Suprapubic skin (tissue), 4 donors: Measurements from ENCODE around the gene ZNF384. TPM values are rescaled to one million over a fixed set of nuclear protein-coding genes. Genes with fewer than 3 reads are reported as not detected.

Experiments used
- DNase-seq, 2 donors: peaks; one replicate each; pipeline ENCODE4 v3.0.0-alpha.2; 2019; ENCODE audit warnings: low spot score in 2 of 2
- H3K27ac ChIP-seq: fragments of 200-600 bp; sonication (generic); one replicate; pipeline ENCODE4 v1.5.1; 2019
- H3K27me3 ChIP-seq: fragments of 200-600 bp; sonication (generic); one replicate; pipeline ENCODE4 v1.5.1; 2019
- H3K36me3 ChIP-seq: fragments of 200-600 bp; sonication (generic); one replicate; pipeline ENCODE4 v1.5.1; 2019
- H3K4me1 ChIP-seq: fragments of 200-600 bp; sonication (generic); one replicate; pipeline ENCODE4 v1.5.1; 2019
- H3K4me3 ChIP-seq: fragments of 200-600 bp; sonication (generic); one replicate; pipeline ENCODE4 v1.5.1; 2019; ENCODE audit warnings: mild to moderate bottlenecking
- H3K9me3 ChIP-seq: fragments of 200-600 bp; sonication (generic); one replicate; pipeline ENCODE4 v1.5.1; 2019
- EP300 ChIP-seq: sonication (generic); formaldehyde crosslinking; IDR thresholded peaks from one replicate; pipeline ENCODE4 v1.6.1; 2017; ENCODE audit warnings: antibody characterized with exemption
- POLR2A ChIP-seq, 2 donors: fragments of 450-650 bp; IDR thresholded peaks; one replicate each; pipeline ENCODE4 v1.6.1; 2017; ENCODE audit warnings: antibody characterized with exemption in 2 of 2, mild to moderate bottlenecking in 2 of 2, moderate library complexity in 2 of 2
- POLR2AphosphoS5 ChIP-seq, 3 donors: sonication (generic); formaldehyde crosslinking; IDR thresholded peaks; one replicate each; pipeline ENCODE4 v1.6.1; 2017; ENCODE audit warnings: antibody characterized with exemption in 3 of 3
- WGBS: methylation state at CpG from one replicate; pipeline ENCODE4 v1.1.5; 2018; 5-methylcytosine and 5-hydroxymethylcytosine counted together
- total RNA-seq, 4 donors: library from RNA; depleted of rRNA; stranded (reverse); fragments of >200 nt; gene quantifications; one replicate each; pipeline ENCODE4 v1.1.0, GENCODE V29; 2016
- TF ChIP-seq, protein P1 (sequence below), 2 donors: fragments of 200-600 bp in 1 of 2; fragments of 450-650 bp in 1 of 2; sonication (generic) in 1 of 2; IDR thresholded peaks; one replicate each; pipeline ENCODE4 v1.5.1; 2016 to 2019; ENCODE audit warnings: antibody characterized with exemption in 2 of 2, mild to moderate bottlenecking in 1 of 2, moderate library complexity in 1 of 2

The ZNF384 gene
- total RNA-seq, 4 donors from 2014 or later = 34.5 to 72.0 (median 42.2) TPM

DNA sequence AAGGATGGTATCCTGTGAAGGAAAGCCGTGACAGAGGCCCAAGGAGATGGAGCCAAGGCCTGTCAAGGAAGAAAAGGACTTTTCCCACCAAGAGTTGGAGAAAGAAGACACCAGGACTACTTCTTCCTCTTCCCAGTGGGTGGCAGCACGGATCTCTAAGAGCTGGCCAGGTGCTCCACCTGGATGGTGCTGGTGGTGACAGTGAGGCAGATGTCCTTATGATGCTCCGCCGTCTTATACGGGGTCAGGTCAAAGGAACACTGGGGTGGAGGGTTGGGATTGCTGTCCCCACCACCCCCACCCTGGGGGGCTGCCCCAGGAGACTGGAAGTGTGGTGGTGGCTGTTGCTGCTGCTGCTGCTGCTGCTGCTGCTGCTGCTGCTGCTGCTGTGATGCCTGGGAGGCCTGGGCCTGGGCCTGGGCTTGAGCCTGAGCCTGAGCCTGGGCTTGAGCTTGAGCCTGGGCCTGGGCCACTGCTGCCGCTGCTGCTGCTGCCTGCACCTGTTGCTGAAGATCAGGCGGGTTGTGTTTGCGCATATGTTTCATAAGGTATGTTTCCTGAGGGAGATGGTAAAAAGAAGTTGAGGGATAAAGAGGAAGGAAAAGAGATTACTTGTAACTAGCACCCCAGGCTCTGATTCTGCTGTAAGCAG is 21.5 kb downstream of the ZNF384 start:
- no peak overlapping the region for H3K27ac ChIP-seq
- DNase-seq = no peak
- TF ChIP-seq POLR2AphosphoS5 (IDR thresholded peaks at IDR 0.05) (no peak), POLR2A (IDR thresholded peaks at IDR 0.05) (no peak), EP300 (no peak)
- TF ChIP-seq, protein P1, sequence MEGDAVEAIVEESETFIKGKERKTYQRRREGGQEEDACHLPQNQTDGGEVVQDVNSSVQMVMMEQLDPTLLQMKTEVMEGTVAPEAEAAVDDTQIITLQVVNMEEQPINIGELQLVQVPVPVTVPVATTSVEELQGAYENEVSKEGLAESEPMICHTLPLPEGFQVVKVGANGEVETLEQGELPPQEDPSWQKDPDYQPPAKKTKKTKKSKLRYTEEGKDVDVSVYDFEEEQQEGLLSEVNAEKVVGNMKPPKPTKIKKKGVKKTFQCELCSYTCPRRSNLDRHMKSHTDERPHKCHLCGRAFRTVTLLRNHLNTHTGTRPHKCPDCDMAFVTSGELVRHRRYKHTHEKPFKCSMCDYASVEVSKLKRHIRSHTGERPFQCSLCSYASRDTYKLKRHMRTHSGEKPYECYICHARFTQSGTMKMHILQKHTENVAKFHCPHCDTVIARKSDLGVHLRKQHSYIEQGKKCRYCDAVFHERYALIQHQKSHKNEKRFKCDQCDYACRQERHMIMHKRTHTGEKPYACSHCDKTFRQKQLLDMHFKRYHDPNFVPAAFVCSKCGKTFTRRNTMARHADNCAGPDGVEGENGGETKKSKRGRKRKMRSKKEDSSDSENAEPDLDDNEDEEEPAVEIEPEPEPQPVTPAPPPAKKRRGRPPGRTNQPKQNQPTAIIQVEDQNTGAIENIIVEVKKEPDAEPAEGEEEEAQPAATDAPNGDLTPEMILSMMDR (IDR thresholded peaks at IDR 0.05) = no peak
- 83% methylated on average over 5 of the region's 8 CpGs for WGBS
- no peaks in the 10 kb centered on the region for H3K4me1 ChIP-seq
- no peaks in the 10 kb centered on the region for H3K27me3 ChIP-seq
- peaks cover 61% of the 10 kb centered on the region for H3K36me3 ChIP-seq
- H3K9me3 ChIP-seq = no peaks in the 10 kb centered on the region
- no peak overlapping the region for H3K4me3 ChIP-seq

DNA sequence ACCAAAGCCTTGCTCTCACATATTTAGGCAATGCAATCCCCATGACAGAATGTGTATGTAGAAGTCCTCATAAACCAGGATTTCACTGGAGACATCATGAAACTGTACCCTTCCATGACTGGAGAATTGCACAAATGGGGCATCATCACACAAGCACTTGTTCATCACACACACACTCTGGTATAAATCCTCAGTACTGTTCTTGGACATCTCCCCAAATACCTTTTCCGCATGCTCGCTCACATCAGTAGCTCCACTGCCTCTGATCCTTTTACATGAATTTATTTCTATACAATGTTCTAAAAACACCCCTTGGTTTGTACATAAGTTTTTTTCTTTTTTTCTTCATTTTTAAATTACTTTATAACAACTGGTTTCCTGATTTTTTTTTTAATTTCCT is 23.0 kb downstream of the ZNF384 start:
- H3K36me3 ChIP-seq = peaks cover 46% of the 10 kb centered on the region
- DNase-seq = no peak

DNA sequence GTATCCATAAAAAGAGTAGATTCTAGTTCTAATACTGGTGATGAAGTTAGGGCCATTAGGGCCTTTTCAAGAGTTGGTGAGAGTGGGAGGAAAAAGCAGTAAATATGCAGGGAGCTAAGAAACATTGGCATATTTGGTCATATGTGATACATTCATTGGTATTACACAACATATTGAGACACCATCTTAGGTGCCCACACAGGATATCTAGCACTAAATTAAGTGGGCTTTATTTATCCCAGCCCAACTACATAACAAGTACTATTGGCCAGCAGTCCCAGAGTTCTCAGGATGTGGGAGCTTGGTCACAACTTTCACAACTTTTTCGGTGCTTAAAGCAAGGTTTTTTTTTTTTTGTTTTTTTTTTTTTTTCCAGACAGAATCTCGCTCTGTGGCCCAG is 24.3 kb downstream of the ZNF384 start:
- Histone ChIP-seq H3K4me1 (peaks cover 15% of the 10 kb centered on the region), H3K27ac (no peak overlapping the region), H3K27me3 (no peaks in the 10 kb centered on the region), H3K36me3 (peaks cover 33% of the 10 kb centered on the region), H3K9me3 (no peaks in the 10 kb centered on the region), H3K4me3 (no peak overlapping the region)
- WGBS = 63% methylated on average over 2 of the region's 2 CpGs
- TF ChIP-seq POLR2A (IDR thresholded peaks at IDR 0.05) (no peak), POLR2AphosphoS5 (IDR thresholded peaks at IDR 0.05) (no peak)
- no peak for DNase-seq

More for the DNA sequence above, 23.0 kb downstream of the ZNF384 start:
- Histone ChIP-seq H3K4me3 (no peak overlapping the region), H3K4me1 (peaks cover 11% of the 10 kb centered on the region), H3K9me3 (no peaks in the 10 kb centered on the region), H3K27me3 (no peaks in the 10 kb centered on the region), H3K27ac (no peak overlapping the region)
- 93% methylated on average over 2 of the region's 2 CpGs for WGBS
- TF ChIP-seq POLR2A (IDR thresholded peaks at IDR 0.05) (no peak), POLR2AphosphoS5 (IDR thresholded peaks at IDR 0.05) (no peak), EP300 (no peak)
- TF ChIP-seq, protein P1 (IDR thresholded peaks at IDR 0.05) = no peak

DNA sequence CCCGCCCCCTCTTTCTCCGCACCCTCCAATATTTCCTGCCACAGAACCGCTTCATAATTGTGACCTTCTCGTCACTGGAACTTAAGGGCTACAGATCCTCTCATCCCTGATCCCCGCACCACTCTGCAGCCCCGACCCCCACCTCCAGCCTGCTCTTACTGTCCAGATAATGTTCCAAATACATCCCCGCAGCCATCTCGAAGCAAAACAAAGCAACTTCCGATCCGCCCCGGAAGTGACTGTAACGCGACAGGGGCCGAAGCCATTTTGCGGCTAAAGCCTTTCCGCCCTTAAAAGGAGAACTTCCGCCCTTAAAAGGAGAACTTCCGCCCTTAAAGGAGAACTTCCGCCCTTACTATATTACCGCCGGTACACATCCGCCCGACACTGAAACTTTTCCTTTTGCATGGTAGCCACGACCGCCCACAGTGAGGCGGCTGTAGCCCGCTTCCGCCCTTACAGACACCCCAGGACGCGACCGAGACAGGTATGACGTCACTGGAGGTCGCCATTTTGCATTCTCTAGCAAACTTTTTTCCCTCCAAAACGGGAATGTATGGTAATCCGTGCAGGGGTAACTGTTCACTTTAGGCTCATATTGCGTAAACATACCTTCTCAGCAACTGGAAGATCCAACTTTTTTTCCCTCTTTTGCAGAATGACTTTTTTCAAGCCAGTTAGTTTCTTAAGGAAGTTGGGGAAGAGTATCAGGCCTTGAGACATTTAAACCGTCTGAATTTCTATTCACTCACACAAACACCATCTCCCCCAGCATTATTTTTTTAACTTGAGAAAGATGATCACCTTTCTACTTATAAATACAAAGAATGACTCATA is 26.1 kb downstream of the ZNF384 start, which contains the start of gene ING4:
Gene ING4 (minus strand): TSS at position 214 of the 837 bp plus-strand sequence. CDS start 18 bp downstream, at position 196.
- no peaks in the 10 kb centered on the region for H3K27me3 ChIP-seq
- WGBS = 2% methylated on average over 37 of the region's 37 CpGs
- peak; percentile 98 to 99 for DNase-seq
- peaks cover 15% of the 10 kb centered on the region for H3K4me1 ChIP-seq
- H3K4me3 ChIP-seq = peak within 1 kb of the TSS; percentile 64
- H3K36me3 ChIP-seq = peaks cover 23% of the 10 kb centered on the region
- peak within 1 kb of the TSS; percentile 57 for H3K27ac ChIP-seq
- TF ChIP-seq, protein P1 (IDR thresholded peaks at IDR 0.05) = no peak
- TF ChIP-seq POLR2A (IDR thresholded peaks at IDR 0.05) (no peak), EP300 (peak; percentile 40), POLR2AphosphoS5 (IDR thresholded peaks at IDR 0.05) (peak; percentile 18 to 91 (median 87))
- H3K9me3 ChIP-seq = no peaks in the 10 kb centered on the region

DNA sequence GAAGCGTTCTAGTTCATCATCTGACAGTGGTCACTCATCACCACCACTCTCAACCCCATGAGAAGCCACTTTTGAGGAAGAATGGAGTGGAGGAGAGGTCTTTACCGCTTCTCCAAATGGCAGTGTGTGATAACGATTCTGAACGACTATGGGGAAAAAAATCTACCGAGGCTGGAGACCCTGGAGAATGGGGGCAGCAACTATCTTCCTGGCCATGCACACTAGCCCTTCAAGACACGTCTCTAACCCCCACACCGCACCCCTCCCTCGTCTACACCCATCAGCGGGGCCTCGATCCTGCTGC is 26.6 kb downstream of the ZNF384 start:
- no peak for DNase-seq
- under 1% methylated on average over 10 of the region's 10 CpGs for WGBS
- peak overlapping the region; percentile 64 for H3K4me3 ChIP-seq
- no peaks in the 10 kb centered on the region for H3K27me3 ChIP-seq
- H3K27ac ChIP-seq = peak overlapping the region; percentile 56
- H3K9me3 ChIP-seq = no peaks in the 10 kb centered on the region
- H3K4me1 ChIP-seq = peaks cover 15% of the 10 kb centered on the region
- H3K36me3 ChIP-seq = peaks cover 21% of the 10 kb centered on the region
- TF ChIP-seq EP300 = no peak
- TF ChIP-seq, protein P1 (IDR thresholded peaks at IDR 0.05) = no peak
- TF ChIP-seq POLR2A (IDR thresholded peaks at IDR 0.05) = no peak
- no peak for TF ChIP-seq POLR2AphosphoS5 (IDR thresholded peaks at IDR 0.05)
